ENCODE results near the gene GPATCH4. TPM values are rescaled to one million over a fixed set of nuclear protein-coding genes. Genes with fewer than 3 reads are reported as not detected.

The GPATCH4 gene
- total RNA-seq, 2 experiments from 2014 or later = 33.3 to 51.6 TPM

DNA sequence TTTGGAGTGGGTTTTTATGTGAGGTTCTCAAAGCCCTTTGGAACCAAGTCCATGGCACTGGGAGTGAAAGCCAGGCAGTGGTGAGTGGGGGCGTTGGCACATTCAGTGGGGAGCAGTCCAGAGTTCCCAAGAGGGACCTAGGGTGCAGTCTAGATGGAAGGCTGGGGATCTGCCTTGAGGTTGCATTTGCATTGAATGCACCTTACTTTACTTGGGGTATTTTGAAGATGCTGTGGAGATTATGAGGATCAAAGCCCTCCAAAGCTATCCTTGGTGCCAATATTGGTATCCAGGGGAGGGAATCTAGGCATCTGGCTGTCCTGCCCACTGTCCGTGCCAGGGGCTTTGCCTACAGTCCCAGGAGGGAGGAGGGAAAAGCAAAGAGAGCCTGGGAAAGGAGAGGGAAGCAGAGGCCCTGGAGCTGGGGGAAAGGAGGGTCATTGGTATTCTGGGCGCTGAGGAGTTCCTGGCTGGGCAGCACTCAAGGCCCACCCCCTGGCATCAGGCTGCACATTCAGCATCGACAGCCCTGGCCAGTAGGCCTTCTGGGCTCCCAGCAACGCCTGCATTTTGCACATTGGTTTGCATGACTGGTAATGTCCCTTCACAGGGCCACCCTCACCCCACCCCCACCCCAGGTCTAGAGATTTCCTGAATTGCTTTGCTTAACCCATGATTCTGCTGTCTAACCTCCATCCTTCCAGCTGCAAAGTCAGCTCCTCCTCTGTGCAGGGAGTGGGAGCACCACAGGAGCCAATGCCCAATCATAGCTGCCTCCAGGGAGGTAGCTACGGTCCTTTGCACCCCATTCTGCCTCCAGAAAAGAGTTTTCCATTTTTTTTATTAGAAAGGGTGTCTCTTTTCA, 39.8 kb upstream of the GPATCH4 start:
- CTCF ChIA-PET (ENCODE audit: unreplicated experiment) = no interaction called here
- POLR2A ChIA-PET = no interaction called here
- no peaks in the 10 kb centered on the region for H3K4me1 ChIP-seq (ENCODE audit: insufficient read depth, low read length, poor library complexity, severe bottlenecking)
- intact Hi-C loops (cut with micrococcal nuclease; ENCODE audit: unreplicated experiment) = no loop called here
- no peaks in the 10 kb centered on the region for H3K9me3 ChIP-seq (ENCODE audit: low read length)
- no peaks in the 10 kb centered on the region for H3K9me2 ChIP-seq (ENCODE audit: insufficient read depth, low read length)
- no peak for TF ChIP-seq CTCF (conservative IDR thresholded peaks at IDR 0.05; ENCODE audit: low read length)
- no peak for TF ChIP-seq EZH2phosphoT487 (IDR thresholded peaks at IDR 0.05; ENCODE audit: borderline replicate concordance, low read depth, low read length)
- no peak overlapping the region for H3K27ac ChIP-seq (ENCODE audit: low read depth, low read length, poor library complexity, severe bottlenecking)
- no TSS peak for BruUV-seq (replicated peaks)
- H3K4me2 ChIP-seq (ENCODE audit: low read length) = no peak overlapping the region
- no peaks in the 10 kb centered on the region for H3K79me2 ChIP-seq (ENCODE audit: insufficient read depth, low read depth, low read length)
- no peak for DNase-seq (ENCODE audit: low spot score)
- no peaks in the 10 kb centered on the region for H3K36me3 ChIP-seq (ENCODE audit: insufficient read depth, low read length)
- no peak overlapping the region for H2AFZ ChIP-seq (ENCODE audit: low read length)
- H3K4me3 ChIP-seq (ENCODE audit: low read depth, low read length, poor library complexity, severe bottlenecking) = no peak overlapping the region
- no peaks in the 10 kb centered on the region for H4K20me1 ChIP-seq (ENCODE audit: insufficient read depth, low read length)

- intact Hi-C loops (cut with micrococcal nuclease; ENCODE audit: unreplicated experiment) = no loop called here
- no peak overlapping the region for H3K27ac ChIP-seq (ENCODE audit: low read depth, low read length, poor library complexity, severe bottlenecking)
- no peak overlapping the region for H3K4me2 ChIP-seq (ENCODE audit: low read length)
- ChIA-PET CTCF (ENCODE audit: unreplicated experiment) (interaction anchor here (0.5 kb wide), 1 partner anchor 112 kb away, joined by 4 read pairs; no protein-coding TSS in a partner anchor), POLR2A (no interaction called here)
- no peak overlapping the region for H3K4me3 ChIP-seq (ENCODE audit: low read depth, low read length, poor library complexity, severe bottlenecking)
- TF ChIP-seq CTCF (conservative IDR thresholded peaks at IDR 0.05; ENCODE audit: low read length) (no peak), EZH2phosphoT487 (IDR thresholded peaks at IDR 0.05; ENCODE audit: borderline replicate concordance, low read depth, low read length) (no peak)
- BruUV-seq (replicated peaks) = no TSS peak
- H3K4me1 ChIP-seq (ENCODE audit: insufficient read depth, low read length, poor library complexity, severe bottlenecking) = no peaks in the 10 kb centered on the region
- H4K20me1 ChIP-seq (ENCODE audit: insufficient read depth, low read length) = no peaks in the 10 kb centered on the region
- H3K9me2 ChIP-seq (ENCODE audit: insufficient read depth, low read length) = no peaks in the 10 kb centered on the region
- H3K36me3 ChIP-seq (ENCODE audit: insufficient read depth, low read length) = no peaks in the 10 kb centered on the region
- H3K79me2 ChIP-seq (ENCODE audit: insufficient read depth, low read depth, low read length) = no peaks in the 10 kb centered on the region
- no peak for DNase-seq (ENCODE audit: low spot score)
- H2AFZ ChIP-seq (ENCODE audit: low read length) = no peak overlapping the region
- no peaks in the 10 kb centered on the region for H3K9me3 ChIP-seq (ENCODE audit: low read length)
These were observed 38.4 kb upstream of the GPATCH4 start for GRCh38 chr1:156639601-156640101.
